Measurements from ENCODE around the gene ENGASE.
"Not testable (repeated sequence)": the region's sequence is repeated elsewhere in the genome, so short reads cannot be mapped to it uniquely, and the experiment has no call there.

The ENGASE gene, protein sequence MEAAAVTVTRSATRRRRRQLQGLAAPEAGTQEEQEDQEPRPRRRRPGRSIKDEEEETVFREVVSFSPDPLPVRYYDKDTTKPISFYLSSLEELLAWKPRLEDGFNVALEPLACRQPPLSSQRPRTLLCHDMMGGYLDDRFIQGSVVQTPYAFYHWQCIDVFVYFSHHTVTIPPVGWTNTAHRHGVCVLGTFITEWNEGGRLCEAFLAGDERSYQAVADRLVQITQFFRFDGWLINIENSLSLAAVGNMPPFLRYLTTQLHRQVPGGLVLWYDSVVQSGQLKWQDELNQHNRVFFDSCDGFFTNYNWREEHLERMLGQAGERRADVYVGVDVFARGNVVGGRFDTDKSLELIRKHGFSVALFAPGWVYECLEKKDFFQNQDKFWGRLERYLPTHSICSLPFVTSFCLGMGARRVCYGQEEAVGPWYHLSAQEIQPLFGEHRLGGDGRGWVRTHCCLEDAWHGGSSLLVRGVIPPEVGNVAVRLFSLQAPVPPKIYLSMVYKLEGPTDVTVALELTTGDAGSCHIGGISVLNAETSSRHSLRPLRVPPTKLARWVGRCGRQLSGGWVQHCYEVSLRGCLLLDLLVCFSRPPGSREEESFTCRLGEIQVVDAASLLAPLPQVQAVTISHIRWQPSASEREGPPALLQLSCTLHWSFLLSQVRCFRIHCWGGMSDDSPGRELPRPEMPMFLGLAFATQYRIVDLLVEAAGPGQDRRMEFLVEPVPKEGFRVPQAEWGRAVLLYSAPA

GRCh38 chr17:79074649-79075445 is at the start of gene ENGASE:
Gene ENGASE, plus strand, starts transcription at chr17:79074824. Its CDS starts 121 bp downstream, at chr17:79074945.
- peak within 1 kb of the TSS; percentile 34 to 90 (median 84) for H3K27ac ChIP-seq
- peak within 1 kb of the TSS; percentile 74 to 96 (median 87) for H3K4me3 ChIP-seq

DNA sequence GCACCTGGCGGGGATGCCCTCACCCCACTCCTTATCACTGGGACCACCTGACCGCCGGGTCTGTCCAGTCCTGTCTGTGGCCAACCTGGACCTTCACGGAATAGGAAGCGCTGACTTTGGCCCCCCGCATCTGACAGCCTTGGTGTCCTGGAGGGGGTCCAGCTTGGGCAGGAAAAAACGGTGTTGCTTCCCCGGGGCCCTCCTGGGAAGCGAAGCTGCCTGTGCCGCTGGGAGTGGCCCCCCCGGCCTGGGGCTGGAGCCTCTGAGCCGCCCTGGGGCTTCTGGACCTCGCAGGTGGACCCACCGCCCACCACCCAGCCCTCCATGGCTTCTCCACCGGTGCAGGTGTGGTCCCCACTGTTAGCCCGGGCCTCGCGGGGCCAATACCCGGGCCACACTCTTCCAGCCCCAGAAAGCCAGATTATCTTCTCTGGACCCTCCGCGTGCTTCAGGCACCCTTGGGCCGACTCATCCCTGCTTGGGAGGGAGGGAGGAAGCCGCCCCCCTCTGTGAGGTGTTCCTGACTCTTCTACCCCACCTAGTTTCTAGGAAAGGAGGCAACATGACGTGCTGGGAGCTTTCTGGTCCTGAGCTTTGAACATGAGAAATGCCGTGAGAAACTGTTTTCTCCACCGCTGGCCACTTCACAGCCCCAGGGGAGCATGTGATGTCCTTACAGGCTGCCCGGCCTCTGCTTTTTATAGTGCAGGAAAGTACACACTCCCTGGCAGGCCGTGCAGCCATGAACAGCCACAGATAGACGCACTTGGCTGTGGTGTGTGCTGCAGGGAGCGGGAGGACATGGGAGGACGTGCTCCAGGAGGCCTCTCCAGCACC is 49.5 kb upstream of the ENGASE start:
- Histone ChIP-seq H3K27ac (peak overlapping the region in 16 of 21 experiments; percentile 36 to 85 (median 67)), H3K4me3 (peak overlapping the region; percentile 41 to 59 (median 48))

- H3K27ac ChIP-seq = peak overlapping the region in 16 of 21 experiments; percentile 22 to 85 (median 59)
Observed at GRCh38 chr17:79026376-79027273, 48.0 kb upstream of the ENGASE start.

GRCh38 chr17:79027274-79027924 is 47.2 kb upstream of the ENGASE start:
- H3K4me3 ChIP-seq = peak overlapping the region in 2 of 7 experiments; percentile 1 to 15
- peak overlapping the region in 15 of 21 experiments; percentile 6 to 85 (median 60) for H3K27ac ChIP-seq

More at GRCh38 chr17:79026376-79027273, 48.0 kb upstream of the ENGASE start:
- H3K4me3 ChIP-seq = peak overlapping the region in 1 of 7 experiments; percentile 57

DNA sequence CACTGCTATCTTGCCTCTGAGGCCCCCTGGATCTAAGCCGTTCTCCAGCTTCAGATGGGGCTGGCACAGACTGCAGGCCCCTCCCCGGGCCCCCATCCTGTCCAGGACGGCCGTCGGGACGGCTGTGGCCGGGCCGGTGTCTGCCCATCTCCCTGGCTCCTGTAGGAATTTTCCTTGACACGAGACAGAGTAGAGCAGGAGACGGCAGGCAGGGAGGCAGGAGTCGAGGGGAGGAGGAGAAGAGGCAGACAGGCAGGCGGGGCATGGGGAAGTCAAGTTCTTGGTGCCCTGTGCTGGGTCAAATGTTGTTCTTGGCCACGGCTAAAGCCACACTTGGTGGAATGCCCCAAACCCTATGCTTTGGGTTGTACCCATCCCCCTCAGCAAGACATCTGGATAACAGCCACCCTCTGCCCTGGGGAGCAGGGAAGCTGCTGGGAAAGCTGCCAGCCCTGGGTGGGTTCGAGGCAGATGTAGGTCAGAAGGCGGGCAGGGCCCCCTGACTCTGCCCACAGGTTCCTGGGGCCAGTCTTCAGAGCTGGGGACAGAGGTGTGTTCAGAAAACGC is 46.6 kb upstream of the ENGASE start:
- H3K27ac ChIP-seq = peak overlapping the region in 14 of 21 experiments; percentile 1 to 85 (median 60)

GRCh38 chr17:79028496-79029326 is 45.9 kb upstream of the ENGASE start:
- Histone ChIP-seq H3K27ac (peak overlapping the region in 10 of 21 experiments; percentile 1 to 85 (median 62)), H3K4me3 (no peak overlapping the region)

More for the DNA sequence above, 46.6 kb upstream of the ENGASE start:
- peak overlapping the region in 1 of 7 experiments; percentile 1 for H3K4me3 ChIP-seq

GRCh38 chr17:79029327-79030009 is 45.2 kb upstream of the ENGASE start:
- H3K27ac ChIP-seq = peak overlapping the region in 6 of 21 experiments; percentile 9 to 70 (median 50)
- H3K4me3 ChIP-seq = no peak overlapping the region

DNA sequence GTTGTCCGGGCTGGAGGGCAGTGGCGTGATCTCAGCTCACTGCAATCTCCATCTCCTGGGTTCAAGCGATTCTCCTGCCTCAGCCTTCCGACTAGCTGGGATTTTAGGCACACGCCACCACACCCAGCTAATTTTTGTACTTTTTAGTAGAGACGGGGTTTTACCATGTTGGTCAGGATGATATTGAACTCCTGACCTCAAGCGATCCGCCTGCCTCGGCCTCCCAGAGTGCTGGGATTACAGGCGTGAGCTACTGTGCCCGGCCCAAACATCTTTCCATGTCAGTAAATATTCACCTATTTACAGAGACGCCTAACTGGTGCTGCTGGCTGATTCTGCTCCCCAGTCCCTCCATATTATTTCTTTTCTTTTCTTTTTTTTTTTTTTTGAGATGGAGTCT is 44.0 kb upstream of the ENGASE start:
- H3K27ac ChIP-seq = peak overlapping the region in 1 of 21 experiments; percentile 27
- H3K4me3 ChIP-seq = not testable (repeated sequence)

- Histone ChIP-seq H3K4me3 (no peak overlapping the region), H3K27ac (peak overlapping the region in 1 of 21 experiments; percentile 76)
Observed at GRCh38 chr17:79031996-79032875, 42.4 kb upstream of the ENGASE start.

DNA sequence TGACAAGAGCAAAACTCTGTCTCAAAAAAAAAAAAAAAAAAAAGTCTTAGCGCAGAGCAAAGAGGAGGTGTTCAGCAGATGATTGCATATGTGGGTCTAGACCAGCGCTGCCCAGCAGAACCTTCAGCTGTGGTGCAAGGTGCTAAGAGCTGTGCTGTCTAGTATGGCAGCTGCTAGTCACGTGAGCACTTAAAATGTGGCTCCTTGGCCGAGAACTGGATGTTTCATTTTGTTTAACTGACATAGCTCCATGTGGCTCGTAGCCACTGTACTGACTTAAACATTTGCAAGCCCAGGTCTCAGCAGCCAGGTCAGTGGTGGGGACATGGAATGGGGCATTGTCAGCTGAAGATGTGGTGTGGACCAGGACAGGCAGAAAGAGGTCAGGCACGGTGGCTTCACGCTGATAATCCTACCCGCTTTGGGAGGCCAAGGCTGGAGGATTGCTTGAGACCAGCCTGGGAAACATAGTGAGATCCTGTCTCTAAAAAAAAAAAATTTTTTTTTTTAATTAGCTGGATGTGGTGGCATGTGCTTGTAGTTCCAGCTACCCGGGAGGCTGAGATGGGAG is 41.5 kb upstream of the ENGASE start:
- Histone ChIP-seq H3K4me3 (no peak overlapping the region), H3K27ac (peak overlapping the region in 12 of 21 experiments; percentile 32 to 79 (median 62))

GRCh38 chr17:79033741-79034501 is 40.7 kb upstream of the ENGASE start:
- Histone ChIP-seq H3K4me3 (no peak overlapping the region), H3K27ac (peak overlapping the region in 15 of 21 experiments; percentile 6 to 79 (median 61))

- Histone ChIP-seq H3K27ac (peak overlapping the region in 12 of 21 experiments; percentile 32 to 79 (median 62)), H3K4me3 (no peak overlapping the region)
Observed at GRCh38 chr17:79034931-79035485, 39.6 kb upstream of the ENGASE start.

- no peak overlapping the region for H3K4me3 ChIP-seq
- H3K27ac ChIP-seq = peak overlapping the region in 7 of 21 experiments; percentile 5 to 76 (median 36)
Observed at GRCh38 chr17:79035686-79036085, 38.9 kb upstream of the ENGASE start.

All from skin epidermis (tissue), 12 donors.